Loucy (cell line): ENCODE results near the gene PALLD.

Source experiments
- EZH2phosphoT487 ChIP-seq: fragments of 200-600 bp; IDR thresholded peaks from 2 replicates; pipeline ENCODE4 v1.6.1; 2018; ENCODE audit warnings: antibody characterized with exemption, mild to moderate bottlenecking, moderate library complexity, borderline replicate concordance
- TF ChIP-seq, protein P1 (sequence below): fragments of 200-600 bp; sonication (generic); conservative IDR thresholded peaks from 2 replicates; pipeline ENCODE4 v1.5.1; 2014; ENCODE audit warnings: mild to moderate bottlenecking, antibody characterized with exemption, low read length

DNA sequence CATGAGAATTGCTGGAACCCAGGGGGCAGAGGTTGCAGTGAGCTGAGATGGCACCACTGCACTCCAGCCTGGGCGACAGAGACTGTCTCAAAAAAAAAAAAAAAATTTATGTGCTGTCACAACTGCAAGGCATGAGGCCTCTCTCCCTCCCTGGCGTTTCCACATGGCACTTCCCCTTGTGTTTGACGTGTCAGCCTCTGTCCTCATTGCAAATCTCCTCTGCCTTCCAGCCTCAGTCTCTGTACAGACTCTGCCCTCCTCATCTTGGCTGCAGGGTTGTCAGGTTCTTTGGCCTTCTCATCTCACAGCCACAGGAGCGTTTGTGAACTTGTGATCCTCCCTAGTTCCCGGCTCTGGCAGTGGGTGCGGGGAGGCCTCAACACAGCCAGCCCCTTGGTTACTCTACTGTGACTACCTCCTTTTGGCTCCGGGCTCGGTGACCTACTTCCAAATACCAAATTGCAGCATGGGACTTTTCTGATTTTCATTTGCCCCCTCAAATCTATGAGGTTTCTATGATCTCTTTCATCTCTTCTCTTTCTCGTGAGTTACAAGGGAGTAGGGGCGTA lies 263.2 kb downstream of the PALLD start:
- no peak for TF ChIP-seq EZH2phosphoT487
- TF ChIP-seq, protein P1, sequence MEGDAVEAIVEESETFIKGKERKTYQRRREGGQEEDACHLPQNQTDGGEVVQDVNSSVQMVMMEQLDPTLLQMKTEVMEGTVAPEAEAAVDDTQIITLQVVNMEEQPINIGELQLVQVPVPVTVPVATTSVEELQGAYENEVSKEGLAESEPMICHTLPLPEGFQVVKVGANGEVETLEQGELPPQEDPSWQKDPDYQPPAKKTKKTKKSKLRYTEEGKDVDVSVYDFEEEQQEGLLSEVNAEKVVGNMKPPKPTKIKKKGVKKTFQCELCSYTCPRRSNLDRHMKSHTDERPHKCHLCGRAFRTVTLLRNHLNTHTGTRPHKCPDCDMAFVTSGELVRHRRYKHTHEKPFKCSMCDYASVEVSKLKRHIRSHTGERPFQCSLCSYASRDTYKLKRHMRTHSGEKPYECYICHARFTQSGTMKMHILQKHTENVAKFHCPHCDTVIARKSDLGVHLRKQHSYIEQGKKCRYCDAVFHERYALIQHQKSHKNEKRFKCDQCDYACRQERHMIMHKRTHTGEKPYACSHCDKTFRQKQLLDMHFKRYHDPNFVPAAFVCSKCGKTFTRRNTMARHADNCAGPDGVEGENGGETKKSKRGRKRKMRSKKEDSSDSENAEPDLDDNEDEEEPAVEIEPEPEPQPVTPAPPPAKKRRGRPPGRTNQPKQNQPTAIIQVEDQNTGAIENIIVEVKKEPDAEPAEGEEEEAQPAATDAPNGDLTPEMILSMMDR = no peak
